Vagina (tissue), 2 donors: ENCODE measurements around the gene CPZ. TPM values are rescaled to one million over a fixed set of nuclear protein-coding genes. Genes with fewer than 3 reads are reported as not detected.

Experiments
- DNase-seq, 2 donors: peaks; one replicate each; pipeline ENCODE4 v3.0.0-alpha.2; 2017; ENCODE audit errors: extremely low spot score in 2 of 2
- H3K27ac ChIP-seq: fragments of 200-600 bp; sonication (generic); one replicate; pipeline ENCODE4 v1.5.1; 2019
- H3K27me3 ChIP-seq: fragments of 200-600 bp; sonication (generic); one replicate; pipeline ENCODE4 v1.5.1; 2019
- H3K36me3 ChIP-seq, 2 donors: fragments of 200-600 bp; sonication (generic); one replicate each; pipeline ENCODE4 v1.5.1; 2017 to 2019
- H3K4me1 ChIP-seq: fragments of 200-600 bp; sonication (generic); one replicate; pipeline ENCODE4 v1.5.1; 2019
- H3K4me3 ChIP-seq, 2 donors: fragments of 200-600 bp; sonication (generic); 1 replicate in 1 of 2; 2 replicates in 1 of 2; pipeline ENCODE4 v1.5.1; 2016 to 2019
- H3K9me3 ChIP-seq: fragments of 200-600 bp; sonication (generic); one replicate; pipeline ENCODE4 v1.5.1; 2019
- CTCF ChIP-seq, 3 experiments: fragments of 450-650 bp in 2 of 3; fragments of 200-600 bp in 1 of 3; sonication (generic) in 1 of 3; IDR thresholded peaks; one replicate each; pipeline ENCODE4 v1.5.1; 2017 to 2019; ENCODE audit warnings: antibody characterized with exemption in 3 of 3, mild to moderate bottlenecking in 2 of 3, moderate library complexity in 2 of 3
- POLR2A ChIP-seq, 2 donors: fragments of 450-650 bp; IDR thresholded peaks; one replicate each; pipeline ENCODE4 v1.6.1; 2017; ENCODE audit warnings: antibody characterized with exemption in 2 of 2, mild to moderate bottlenecking in 2 of 2, moderate library complexity in 2 of 2
- POLR2AphosphoS5 ChIP-seq, 2 donors: sonication (generic); formaldehyde crosslinking; IDR thresholded peaks; one replicate each; pipeline ENCODE4 v1.9.0; 2017; ENCODE audit warnings: antibody characterized with exemption in 2 of 2, mild to moderate bottlenecking in 2 of 2, low read depth in 1 of 2; ENCODE audit not compliant: insufficient read depth in 1 of 2
- intact Hi-C: fragments of 100-400 bp; cut with DNase I; formaldehyde crosslinking; loops from one replicate; pipeline ENCODE4 v1.15.1; 2023
- total RNA-seq: library from RNA; depleted of rRNA; stranded (reverse); fragments of >200 nt; gene quantifications from one replicate; pipeline ENCODE4 v1.2.3, GENCODE V29; 2016

CPZ gene
- total RNA-seq, 1 donor from 2014 or later: 26.3 TPM

DNA sequence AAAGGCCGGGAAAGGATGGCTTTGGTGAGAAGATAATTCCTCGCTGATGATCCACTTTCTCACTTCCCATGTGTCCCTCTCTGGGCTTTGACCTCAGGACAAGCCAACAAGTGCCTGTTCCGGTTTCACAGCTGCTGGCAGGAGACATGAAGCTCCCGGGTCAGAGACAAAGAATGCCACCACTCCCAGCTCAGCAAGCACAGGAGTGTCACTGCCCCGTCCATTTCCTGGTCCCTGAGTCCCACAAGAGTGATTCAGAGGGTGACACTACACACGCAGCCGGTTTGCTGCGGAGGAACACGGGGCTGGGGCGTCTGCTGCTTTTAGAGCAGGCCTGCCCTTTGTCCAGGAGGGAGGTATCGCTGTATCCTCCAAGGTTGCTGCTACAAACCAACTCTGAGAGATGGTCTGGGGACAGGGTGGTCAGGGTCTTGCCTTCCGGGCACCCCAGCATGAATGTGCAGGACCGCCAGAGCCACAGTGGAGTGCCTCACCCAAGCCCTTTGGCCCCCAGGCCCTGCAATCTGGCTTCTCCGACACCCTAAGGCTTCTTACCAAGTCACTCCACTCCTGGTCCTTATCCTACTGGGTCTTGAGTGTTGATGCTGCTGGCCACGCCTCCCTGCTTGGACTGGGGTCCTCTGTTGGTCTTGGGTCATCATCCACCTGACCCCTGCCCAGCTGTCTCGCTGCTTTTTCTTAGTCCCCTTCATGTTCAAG, 49.5 kb downstream of the CPZ start:
- DNase-seq: no peak
- Histone ChIP-seq H3K36me3 (no peaks in the 10 kb centered on the region), H3K27ac (no peak overlapping the region), H3K4me3 (no peak overlapping the region), H3K9me3 (no peaks in the 10 kb centered on the region), H3K4me1 (no peaks in the 10 kb centered on the region), H3K27me3 (no peaks in the 10 kb centered on the region)
- no peak for TF ChIP-seq CTCF (IDR thresholded peaks at IDR 0.05)
- no peak for TF ChIP-seq POLR2A (IDR thresholded peaks at IDR 0.05)
- peak in 1 of 2 donors; percentile 15 for TF ChIP-seq POLR2AphosphoS5 (IDR thresholded peaks at IDR 0.05; ENCODE audit: insufficient read depth in 1 of 2, low read depth in 1 of 2)
- intact Hi-C loops: no loop called here

DNA sequence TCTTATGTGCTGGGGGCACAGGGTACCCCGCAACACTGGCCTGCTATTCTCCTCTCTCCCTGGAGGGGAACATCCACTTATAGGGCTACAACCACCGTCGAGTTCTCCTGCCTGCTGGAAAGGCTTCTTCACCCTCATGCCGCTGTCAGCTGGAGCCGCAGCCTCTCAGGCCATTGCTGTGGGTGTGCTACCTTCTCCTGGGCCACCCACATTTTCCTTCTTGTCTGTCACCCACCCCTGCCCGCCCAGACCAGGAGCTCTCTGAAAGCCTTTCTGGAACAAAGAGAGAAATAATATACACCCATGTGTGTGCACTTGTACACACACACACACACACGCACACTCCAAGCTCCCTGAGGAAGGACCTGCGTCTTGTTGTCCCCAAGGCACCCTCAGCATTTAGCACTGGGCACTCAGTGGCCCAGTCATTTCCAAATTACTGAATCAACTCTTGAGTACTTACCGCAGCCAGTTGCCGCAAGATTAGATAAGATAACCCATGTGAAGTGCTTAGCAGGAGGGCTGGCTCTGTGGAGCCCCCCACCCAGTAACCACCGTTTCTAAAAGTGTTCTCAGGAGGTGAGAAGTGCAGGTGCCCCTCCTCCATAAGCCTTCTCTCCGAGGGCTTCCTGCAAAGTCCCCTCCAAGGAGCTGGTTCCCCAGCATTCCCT, 50.2 kb downstream of the CPZ start:
- Histone ChIP-seq H3K9me3 (no peaks in the 10 kb centered on the region), H3K27me3 (no peaks in the 10 kb centered on the region), H3K36me3 (no peaks in the 10 kb centered on the region), H3K27ac (no peak overlapping the region), H3K4me3 (no peak overlapping the region), H3K4me1 (no peaks in the 10 kb centered on the region)
- intact Hi-C loops: no loop called here
- TF ChIP-seq CTCF (IDR thresholded peaks at IDR 0.05): no peak
- TF ChIP-seq POLR2AphosphoS5 (IDR thresholded peaks at IDR 0.05; ENCODE audit: insufficient read depth in 1 of 2, low read depth in 1 of 2): no peak
- no peak for TF ChIP-seq POLR2A (IDR thresholded peaks at IDR 0.05)
- no peak for DNase-seq

- Histone ChIP-seq H3K9me3 (no peaks in the 10 kb centered on the region), H3K4me3 (no peak overlapping the region), H3K27me3 (no peaks in the 10 kb centered on the region), H3K36me3 (no peaks in the 10 kb centered on the region), H3K4me1 (no peaks in the 10 kb centered on the region), H3K27ac (no peak overlapping the region)
- intact Hi-C loops: no loop called here
- TF ChIP-seq CTCF (IDR thresholded peaks at IDR 0.05): no peak
- no peak for TF ChIP-seq POLR2A (IDR thresholded peaks at IDR 0.05)
- TF ChIP-seq POLR2AphosphoS5 (IDR thresholded peaks at IDR 0.05; ENCODE audit: insufficient read depth in 1 of 2, low read depth in 1 of 2): no peak
- no peak for DNase-seq
These were observed 50.9 kb downstream of the CPZ start for GRCh38 chr4:8643441-8643840.

GRCh38 chr4:8643986-8644385, 51.4 kb downstream of the CPZ start:
- H3K4me3 ChIP-seq: no peak overlapping the region
- H3K9me3 ChIP-seq: no peaks in the 10 kb centered on the region
- no peaks in the 10 kb centered on the region for H3K27me3 ChIP-seq
- no peak for TF ChIP-seq POLR2AphosphoS5 (IDR thresholded peaks at IDR 0.05; ENCODE audit: insufficient read depth in 1 of 2, low read depth in 1 of 2)
- no peak for TF ChIP-seq POLR2A (IDR thresholded peaks at IDR 0.05)
- TF ChIP-seq CTCF (IDR thresholded peaks at IDR 0.05): no peak
- H3K36me3 ChIP-seq: no peaks in the 10 kb centered on the region
- intact Hi-C loops: no loop called here
- no peak for DNase-seq
- no peaks in the 10 kb centered on the region for H3K4me1 ChIP-seq
- no peak overlapping the region for H3K27ac ChIP-seq

GRCh38 chr4:8644461-8644891, 51.9 kb downstream of the CPZ start:
- intact Hi-C loops: no loop called here
- TF ChIP-seq POLR2AphosphoS5 (IDR thresholded peaks at IDR 0.05; ENCODE audit: insufficient read depth in 1 of 2, low read depth in 1 of 2) (no peak), POLR2A (IDR thresholded peaks at IDR 0.05) (no peak), CTCF (IDR thresholded peaks at IDR 0.05) (no peak)
- no peak overlapping the region for H3K4me3 ChIP-seq
- H3K27me3 ChIP-seq: no peaks in the 10 kb centered on the region
- no peaks in the 10 kb centered on the region for H3K4me1 ChIP-seq
- no peaks in the 10 kb centered on the region for H3K36me3 ChIP-seq
- no peaks in the 10 kb centered on the region for H3K9me3 ChIP-seq
- H3K27ac ChIP-seq: no peak overlapping the region
- DNase-seq: no peak
